Activated effector memory CD4-positive, alpha-beta T cell treated with Interleukin-2 at 50 U/mL for 16 hours (primary cell): ENCODE data around the gene LAMA5.

Experiments
- DNase-seq: peaks from one replicate; pipeline ENCODE4 v3.0.0-alpha.2; 2020

Gene LAMA5

GRCh38 chr20:62368976-62369814, 2.1 kb upstream of the LAMA5 start:
- no peak for DNase-seq

GRCh38 chr20:62368392-62368975, 1.4 kb upstream of the LAMA5 start:
- DNase-seq: no peak

- DNase-seq: no peak
Observed at GRCh38 chr20:62367633-62368391, 700 bp upstream of the LAMA5 start.

- no peak for DNase-seq
Observed at GRCh38 chr20:62366370-62367135, 559 bp downstream of the LAMA5 start.

GRCh38 chr20:62365814-62366369, 1.2 kb downstream of the LAMA5 start:
- DNase-seq: no peak

GRCh38 chr20:62364911-62365736, 2.0 kb downstream of the LAMA5 start:
- no peak for DNase-seq

- DNase-seq: no peak
Observed at GRCh38 chr20:62363920-62364851, 2.9 kb downstream of the LAMA5 start.

GRCh38 chr20:62362991-62363919, 3.9 kb downstream of the LAMA5 start:
- no peak for DNase-seq

- DNase-seq: no peak
Observed at GRCh38 chr20:62362590-62362940, 4.5 kb downstream of the LAMA5 start.

GRCh38 chr20:62361799-62362589, 5.1 kb downstream of the LAMA5 start:
- no peak for DNase-seq

- DNase-seq: no peak
Observed at GRCh38 chr20:62360854-62361798, 6.0 kb downstream of the LAMA5 start.

- no peak for DNase-seq
Observed at GRCh38 chr20:62359491-62360121, 7.5 kb downstream of the LAMA5 start.

- DNase-seq: no peak
Observed at GRCh38 chr20:62359043-62359490, 8.0 kb downstream of the LAMA5 start.

- no peak for DNase-seq
Observed at GRCh38 chr20:62358171-62359042, 8.7 kb downstream of the LAMA5 start.

- DNase-seq: no peak
Observed at GRCh38 chr20:62357681-62358080, 9.4 kb downstream of the LAMA5 start.

GRCh38 chr20:62357187-62357667, 9.9 kb downstream of the LAMA5 start:
- no peak for DNase-seq
